HCT116 (cell line): ENCODE results near the gene THTPA. TPM values are rescaled to one million over a fixed set of nuclear protein-coding genes. Genes with fewer than 3 reads are reported as not detected.

ENCODE experiments used
- ATAC-seq: fragments of 200-7000 bp; cut with Tn5 transposase; 2 replicates; pipeline ENCODE4 v1.9.1; 2020; ENCODE audit warnings: mild to moderate bottlenecking, moderate library complexity
- BruUV-seq: library from RNA; stranded (reverse); fragments of 400-500 nt; replicated peaks from 2 replicates; lab custom pipeline; 2021; lab: Mats Ljungman, UMichigan
- CTCF ChIA-PET: fragments of 300-600 bp; sonication (Branson Sonifier 250); formaldehyde crosslinking; loops from one replicate; lab custom pipeline; 2021; ENCODE audit warnings: antibody characterized with exemption; lab: Charles Lee
- POLR2A ChIA-PET: fragments of 300-600, 350-600 bp; sonication (Branson Sonifier 250); formaldehyde crosslinking; loops from one replicate; lab custom pipeline; 2021; ENCODE audit warnings: antibody characterized with exemption; lab: Charles Lee
- RAD21 ChIA-PET, 2 experiments: fragments of 300-600 bp; sonication (Branson Sonifier 250); formaldehyde crosslinking; loops; one replicate each; lab custom pipeline; 2023; ENCODE audit warnings: low total read pairs in 2 of 2; ENCODE audit not compliant: uncharacterized antibody in 2 of 2, unreplicated experiment in 2 of 2, low non-redundant PET in 1 of 2; lab: Charles Lee
- DNase-seq: peaks from one replicate; pipeline ENCODE4 v3.0.0-alpha.2; 2010; ENCODE audit warnings: low read depth, low spot score
- H2AFZ ChIP-seq: fragments of 200-600 bp; shearing (Covaris generic), sonication (generic); 2 replicates; pipeline ENCODE4 v1.6.1; 2017; ENCODE audit warnings: low read depth, mixed run types, mixed read lengths, antibody characterized with exemption, low read length; ENCODE audit not compliant: poor library complexity, severe bottlenecking
- H3K27ac ChIP-seq: 2 replicates; pipeline ENCODE4 v1.5.1; 2012; ENCODE audit warnings: low read depth, low read length
- H3K27me3 ChIP-seq: fragments of 200-600 bp; sonication (generic); 2 replicates; pipeline ENCODE4 v1.6.1; 2016; ENCODE audit warnings: mixed run types, low read length, mixed read lengths; ENCODE audit not compliant: insufficient read depth
- H3K36me3 ChIP-seq, 2 experiments: fragments of 200-500 bp in 1 of 2; fragments of 200-600 bp in 1 of 2; sonication (Bioruptor generic) in 1 of 2; sonication (generic) in 1 of 2; 2 replicates each; pipeline versions ENCODE4 v1.5.1 to v1.6.1; 2014 to 2016; ENCODE audit warnings: low read length in 2 of 2, inconsistent platforms in 1 of 2, mixed read lengths in 1 of 2, mixed run types in 1 of 2; ENCODE audit not compliant: insufficient read depth in 2 of 2, control insufficient read depth in 1 of 2
- H3K4me1 ChIP-seq, 2 experiments: fragments of 200-600 bp in 1 of 2; sonication (generic) in 1 of 2; 2 replicates each; pipeline versions ENCODE4 v1.5.1 to v1.6.1; 2012 to 2017; ENCODE audit warnings: low read length in 2 of 2, inconsistent platforms in 1 of 2, mild to moderate bottlenecking in 1 of 2, mixed read lengths in 1 of 2, mixed run types in 1 of 2, moderate library complexity in 1 of 2; ENCODE audit not compliant: insufficient read depth in 2 of 2, control insufficient read depth in 1 of 2
- H3K4me2 ChIP-seq: fragments of 200-600 bp; sonication (generic); 2 replicates; pipeline ENCODE4 v1.6.1; 2017; ENCODE audit warnings: mixed run types, low read length, mixed read lengths
- H3K4me3 ChIP-seq, 2 experiments: fragments of 200-600 bp in 1 of 2; sonication (generic) in 1 of 2; replicated peaks in 1 of 2; 2 replicates each; pipeline ENCODE4 v1.5.1; 2011 to 2016; ENCODE audit warnings: low read length in 2 of 2, control low read depth in 1 of 2, low read depth in 1 of 2, mild to moderate bottlenecking in 1 of 2, mixed read lengths in 1 of 2, mixed run types in 1 of 2
- H3K79me2 ChIP-seq: fragments of 200-600 bp; sonication (generic); 2 replicates; pipeline ENCODE4 v1.6.1; 2017; ENCODE audit warnings: mild to moderate bottlenecking, mixed run types, low read length, moderate library complexity, mixed read lengths; ENCODE audit not compliant: insufficient read depth
- H3K9ac ChIP-seq: fragments of 200-600 bp; sonication (generic); 2 replicates; pipeline ENCODE4 v1.6.1; 2016; ENCODE audit warnings: low read length, mixed read lengths
- H3K9me2 ChIP-seq: fragments of 200-600 bp; sonication (generic), shearing (Covaris generic); 2 replicates; pipeline ENCODE4 v1.6.1; 2017; ENCODE audit warnings: mixed run types, mild to moderate bottlenecking, moderate library complexity; ENCODE audit not compliant: insufficient read depth
- H3K9me3 ChIP-seq, 2 experiments: fragments of 200-500 bp in 1 of 2; fragments of 200-600 bp in 1 of 2; sonication (Bioruptor generic) in 1 of 2; sonication (generic) in 1 of 2; 2 replicates each; pipeline ENCODE4 v1.6.1; 2014 to 2017; ENCODE audit warnings: low read length in 2 of 2, mixed read lengths in 2 of 2, inconsistent platforms in 1 of 2, low read depth in 1 of 2, mild to moderate bottlenecking in 1 of 2, mixed run types in 1 of 2, moderate library complexity in 1 of 2; ENCODE audit not compliant: control insufficient read depth in 1 of 2, insufficient read depth in 1 of 2
- H4K20me1 ChIP-seq: fragments of 200-600 bp; sonication (generic), shearing (Covaris generic); 2 replicates; pipeline ENCODE4 v1.6.1; 2017; ENCODE audit warnings: mixed run types, mild to moderate bottlenecking, moderate library complexity; ENCODE audit not compliant: insufficient read depth
- CBX3 ChIP-seq: IDR thresholded peaks from 2 replicates; pipeline ENCODE4 v1.6.1; 2012; ENCODE audit warnings: low read depth
- CEBPB ChIP-seq: IDR thresholded peaks from 2 replicates; pipeline ENCODE4 v1.6.1; 2012; ENCODE audit warnings: low read depth
- CTCF ChIP-seq, 3 experiments: fragments of 200-600 bp in 1 of 3; sonication (generic) in 1 of 3; IDR thresholded peaks in 2 of 3; conservative IDR thresholded peaks in 1 of 3; 2 replicates each; pipeline ENCODE4 v1.5.1; 2012 to 2017; ENCODE audit warnings: low read depth in 2 of 3, low read length in 2 of 3, antibody characterized with exemption in 1 of 3, borderline replicate concordance in 1 of 3, control low read depth in 1 of 3, mild to moderate bottlenecking in 1 of 3, mixed read lengths in 1 of 3, mixed run types in 1 of 3, moderate library complexity in 1 of 3; ENCODE audit not compliant: insufficient read depth in 1 of 3
- EGR1 ChIP-seq: IDR thresholded peaks from 2 replicates; pipeline ENCODE4 v1.6.1; 2012; ENCODE audit warnings: low read depth
- ELF1 ChIP-seq: IDR thresholded peaks from 2 replicates; pipeline ENCODE4 v1.6.1; 2012; ENCODE audit warnings: low read depth, borderline replicate concordance
- EZH2phosphoT487 ChIP-seq: fragments of 200-600 bp; IDR thresholded peaks from 2 replicates; pipeline ENCODE4 v1.6.1; 2018; ENCODE audit warnings: antibody characterized with exemption, borderline replicate concordance
- FOSL1 ChIP-seq: IDR thresholded peaks from 2 replicates; pipeline ENCODE4 v1.6.1; 2012; ENCODE audit warnings: low read depth
- JUND ChIP-seq: IDR thresholded peaks from 2 replicates; pipeline ENCODE4 v1.6.1; 2012
- POLR2A ChIP-seq: IDR thresholded peaks from 2 replicates; pipeline ENCODE4 v1.7.0; 2011; ENCODE audit warnings: borderline replicate concordance; ENCODE audit not compliant: insufficient read depth, insufficient read length; ENCODE audit errors: extremely low read depth
- POLR2AphosphoS5 ChIP-seq: IDR thresholded peaks from 2 replicates; pipeline ENCODE4 v1.6.1; 2011; ENCODE audit warnings: mild to moderate bottlenecking, low read depth, low read length, moderate library complexity
- RAD21 ChIP-seq: IDR thresholded peaks from 2 replicates; pipeline ENCODE4 v1.6.1; 2012; ENCODE audit warnings: low read depth, mild to moderate bottlenecking
- SIN3A ChIP-seq: IDR thresholded peaks from 2 replicates; pipeline ENCODE4 v1.6.1; 2012; ENCODE audit warnings: low read depth
- SP1 ChIP-seq: IDR thresholded peaks from 2 replicates; pipeline ENCODE4 v1.6.1; 2012; ENCODE audit warnings: low read depth
- SRF ChIP-seq: IDR thresholded peaks from 2 replicates; pipeline ENCODE4 v1.6.1; 2012; ENCODE audit warnings: low read depth
- TCF7L2 ChIP-seq: IDR thresholded peaks from 2 replicates; pipeline ENCODE4 v1.7.0; 2011; ENCODE audit warnings: borderline replicate concordance, inconsistent platforms; ENCODE audit not compliant: insufficient read depth, insufficient read length; ENCODE audit errors: extremely low read depth
- YY1 ChIP-seq: IDR thresholded peaks from 2 replicates; pipeline ENCODE4 v1.6.1; 2011; ENCODE audit warnings: low read length, low read depth, moderate library complexity, mild to moderate bottlenecking; ENCODE audit not compliant: insufficient replicate concordance; ENCODE audit errors: extremely low read depth
- ZFX ChIP-seq: fragments of 450-650 bp; IDR thresholded peaks from 2 replicates; pipeline ENCODE4 v1.6.1; 2017
- ZNF274 ChIP-seq: fragments of 200-500 bp; sonication (Bioruptor generic); IDR thresholded peaks from 2 replicates; pipeline ENCODE4 v1.6.1; 2014; ENCODE audit warnings: mild to moderate bottlenecking, low read depth, low read length, inconsistent platforms
- intact Hi-C: fragments of 100-400 bp; cut with micrococcal nuclease; formaldehyde crosslinking; loops from 2 replicates; pipeline ENCODE4 v1.10.0; 2022
- total RNA-seq: library from RNA; stranded (reverse); gene quantifications from one replicate; pipeline ENCODE4 v1.2.1, GENCODE V29; 2021; ENCODE audit not compliant: unreplicated experiment
- TF ChIP-seq, protein P1 (sequence below): IDR thresholded peaks from 2 replicates; pipeline ENCODE4 v1.6.1; 2012; ENCODE audit warnings: low read depth
- TF ChIP-seq, protein P2 (sequence below): IDR thresholded peaks from 2 replicates; pipeline ENCODE4 v1.6.1; 2012

THTPA gene
- total RNA-seq, 1 experiment from 2014 or later, result 5.8 TPM

DNA sequence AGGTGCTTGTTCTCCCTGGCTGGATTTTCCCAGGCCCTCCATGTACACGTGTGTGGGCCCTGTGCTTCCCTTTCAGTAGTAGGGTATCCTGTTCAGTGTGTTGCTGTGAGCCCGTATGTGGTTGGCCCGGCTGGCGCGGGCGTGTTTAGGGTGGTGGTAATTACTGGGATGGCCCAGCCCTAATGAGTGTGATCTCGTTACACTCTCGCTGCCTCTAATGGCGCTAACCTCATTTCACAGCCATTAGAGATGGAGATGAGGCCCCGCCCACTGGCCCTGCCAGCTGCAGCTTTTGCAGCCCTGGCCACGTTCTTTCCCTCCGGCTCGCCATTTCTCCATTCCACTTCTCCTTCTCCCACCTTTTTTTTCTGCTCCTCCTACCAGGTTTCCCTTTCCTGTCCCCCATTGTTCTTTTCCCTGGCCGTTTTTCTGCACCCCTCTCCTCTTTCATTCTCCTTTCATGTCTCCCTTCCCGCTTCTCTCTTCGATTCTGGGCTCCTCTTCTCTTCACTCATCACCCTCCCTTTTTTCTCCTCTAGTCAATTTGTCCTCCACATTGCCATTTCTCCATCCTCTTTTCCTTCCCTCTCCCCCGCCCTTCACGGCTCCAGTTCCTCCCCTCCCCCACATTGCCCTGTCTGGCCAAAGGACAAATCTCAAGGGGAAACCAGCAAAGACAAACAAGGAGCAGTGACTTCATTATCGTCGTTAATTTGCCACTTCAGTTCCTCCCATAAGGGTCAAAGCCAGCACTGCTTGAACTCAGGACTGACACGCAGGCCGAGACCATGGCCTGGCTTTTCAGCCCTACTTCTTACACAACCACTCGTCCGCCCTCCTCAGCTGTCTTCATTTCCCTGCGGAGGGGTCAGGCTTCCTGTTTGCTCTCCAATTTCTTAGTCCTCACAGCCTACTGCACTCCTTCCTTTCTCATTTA lies 11.3 kb upstream of the THTPA start (continued):
- TF ChIP-seq CTCF (IDR thresholded peaks at IDR 0.05 in 2 of 3, conservative IDR thresholded peaks at IDR 0.05 in 1 of 3; ENCODE audit: borderline replicate concordance in 1 of 3, insufficient read depth in 1 of 3, low read depth in 2 of 3, low read length in 2 of 3) (no peak), POLR2AphosphoS5 (no peak)

DNA sequence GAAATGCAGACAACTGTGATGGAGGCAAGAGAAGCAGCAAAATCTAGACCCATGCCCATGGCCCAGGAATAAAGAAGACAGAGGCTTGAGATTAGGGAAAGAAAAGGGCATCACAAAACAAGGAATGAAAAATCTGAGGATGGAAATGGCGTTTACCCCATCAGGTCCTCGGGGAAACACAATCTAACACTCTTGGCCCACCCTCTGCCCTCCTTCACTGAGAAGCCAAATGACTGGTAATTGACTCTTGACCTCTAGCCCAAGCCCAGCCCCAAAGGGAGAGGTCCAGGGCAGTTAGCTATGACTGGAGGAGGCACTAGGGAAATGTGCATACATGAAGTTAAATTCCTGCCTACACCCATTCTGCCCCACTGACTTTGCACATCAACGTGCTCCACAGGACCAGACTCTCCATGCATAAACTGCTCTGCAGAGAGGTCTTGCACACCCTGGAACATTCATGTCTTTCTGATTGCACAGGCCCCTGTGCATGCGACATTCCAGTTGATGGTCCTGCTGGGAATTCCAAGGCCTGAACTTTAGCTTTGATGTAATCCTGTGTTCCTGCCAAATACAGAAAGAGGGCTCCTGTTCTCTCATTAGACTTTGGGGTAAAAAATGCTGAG lies 10.2 kb upstream of the THTPA start:
- H3K27ac ChIP-seq, result no peak overlapping the region
- H2AFZ ChIP-seq, result no peak overlapping the region
- no peak overlapping the region for H3K4me2 ChIP-seq
- ChIA-PET RAD21 (no interaction called here), CTCF (no interaction called here), POLR2A (no interaction called here)
- H3K9ac ChIP-seq, result no peak overlapping the region
- TF ChIP-seq, protein P1, sequence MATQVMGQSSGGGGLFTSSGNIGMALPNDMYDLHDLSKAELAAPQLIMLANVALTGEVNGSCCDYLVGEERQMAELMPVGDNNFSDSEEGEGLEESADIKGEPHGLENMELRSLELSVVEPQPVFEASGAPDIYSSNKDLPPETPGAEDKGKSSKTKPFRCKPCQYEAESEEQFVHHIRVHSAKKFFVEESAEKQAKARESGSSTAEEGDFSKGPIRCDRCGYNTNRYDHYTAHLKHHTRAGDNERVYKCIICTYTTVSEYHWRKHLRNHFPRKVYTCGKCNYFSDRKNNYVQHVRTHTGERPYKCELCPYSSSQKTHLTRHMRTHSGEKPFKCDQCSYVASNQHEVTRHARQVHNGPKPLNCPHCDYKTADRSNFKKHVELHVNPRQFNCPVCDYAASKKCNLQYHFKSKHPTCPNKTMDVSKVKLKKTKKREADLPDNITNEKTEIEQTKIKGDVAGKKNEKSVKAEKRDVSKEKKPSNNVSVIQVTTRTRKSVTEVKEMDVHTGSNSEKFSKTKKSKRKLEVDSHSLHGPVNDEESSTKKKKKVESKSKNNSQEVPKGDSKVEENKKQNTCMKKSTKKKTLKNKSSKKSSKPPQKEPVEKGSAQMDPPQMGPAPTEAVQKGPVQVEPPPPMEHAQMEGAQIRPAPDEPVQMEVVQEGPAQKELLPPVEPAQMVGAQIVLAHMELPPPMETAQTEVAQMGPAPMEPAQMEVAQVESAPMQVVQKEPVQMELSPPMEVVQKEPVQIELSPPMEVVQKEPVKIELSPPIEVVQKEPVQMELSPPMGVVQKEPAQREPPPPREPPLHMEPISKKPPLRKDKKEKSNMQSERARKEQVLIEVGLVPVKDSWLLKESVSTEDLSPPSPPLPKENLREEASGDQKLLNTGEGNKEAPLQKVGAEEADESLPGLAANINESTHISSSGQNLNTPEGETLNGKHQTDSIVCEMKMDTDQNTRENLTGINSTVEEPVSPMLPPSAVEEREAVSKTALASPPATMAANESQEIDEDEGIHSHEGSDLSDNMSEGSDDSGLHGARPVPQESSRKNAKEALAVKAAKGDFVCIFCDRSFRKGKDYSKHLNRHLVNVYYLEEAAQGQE, result no peak
- TF ChIP-seq SRF (no peak), POLR2A (no peak), CEBPB (no peak), RAD21 (no peak), EZH2phosphoT487 (no peak), TCF7L2 (no peak), ZFX (no peak), POLR2AphosphoS5 (no peak), FOSL1 (no peak), YY1 (no peak), JUND (no peak), CBX3 (no peak), SIN3A (no peak), SP1 (no peak), ZNF274 (no peak), EGR1 (no peak), ELF1 (no peak)
- TF ChIP-seq, protein P2, sequence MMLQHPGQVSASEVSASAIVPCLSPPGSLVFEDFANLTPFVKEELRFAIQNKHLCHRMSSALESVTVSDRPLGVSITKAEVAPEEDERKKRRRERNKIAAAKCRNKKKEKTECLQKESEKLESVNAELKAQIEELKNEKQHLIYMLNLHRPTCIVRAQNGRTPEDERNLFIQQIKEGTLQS, result no peak
- BruUV-seq, result no TSS peak
- H3K4me3 ChIP-seq, result no peak overlapping the region
- ATAC-seq (no peak), DNase-seq (no peak)
- H3K36me3 ChIP-seq, result no peaks in the 10 kb centered on the region
- no peaks in the 10 kb centered on the region for H4K20me1 ChIP-seq
- H3K27me3 ChIP-seq, result no peaks in the 10 kb centered on the region
- H3K4me1 ChIP-seq, result peaks cover 0 to 3% of the 10 kb centered on the region in 2 experiments; a peak in 3 of 4 replicates
- H3K9me3 ChIP-seq, result no peaks in the 10 kb centered on the region
- intact Hi-C loops, result no loop called here
- H3K79me2 ChIP-seq, result no peaks in the 10 kb centered on the region
- H3K9me2 ChIP-seq, result no peaks in the 10 kb centered on the region
